Skin epidermis (tissue), 12 donors: ENCODE measurements around the gene RORC.

Experiments used
- H3K27ac ChIP-seq, 21 experiments: fragments of 200-600 bp; sonication (generic) in 11 of 21; one replicate each; pipeline ENCODE4 v1.5.0; 2020; ENCODE audit warnings: mild to moderate bottlenecking in 3 of 21, inconsistent platforms in 2 of 21, moderate library complexity in 2 of 21
- H3K4me3 ChIP-seq, 7 experiments: fragments of 200-600 bp; sonication (generic) in 2 of 7; one replicate each; pipeline ENCODE4 v1.5.0; 2020; ENCODE audit warnings: inconsistent platforms in 2 of 7, mild to moderate bottlenecking in 2 of 7, moderate library complexity in 1 of 7

RORC gene

GRCh38 chr1:151831256-151831591 is 378 bp downstream of the RORC start:
- H3K4me3 ChIP-seq, result peak overlapping the region in 5 of 7 experiments; percentile 1 to 48 (median 5)
- peak overlapping the region in 17 of 21 experiments; percentile 7 to 86 (median 76) for H3K27ac ChIP-seq

DNA sequence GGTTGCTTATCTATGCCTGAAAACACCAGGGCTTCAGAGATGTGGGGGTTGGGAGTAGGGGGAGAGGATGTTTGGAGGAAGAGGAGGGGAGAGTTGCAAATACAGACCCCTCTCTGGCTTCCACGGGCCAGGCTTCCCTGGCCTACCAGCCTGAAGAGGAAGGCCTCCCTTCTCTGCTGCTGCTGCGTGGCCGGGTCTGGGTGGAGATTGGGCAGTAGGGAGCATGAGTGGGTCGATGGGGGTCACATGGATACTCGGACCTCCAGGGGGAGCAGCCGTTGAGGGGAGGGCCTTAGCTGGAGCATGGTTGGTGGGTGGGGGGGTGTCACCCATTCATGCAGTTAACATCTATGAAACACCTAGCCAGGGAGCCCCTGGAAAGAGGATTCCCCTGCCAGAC is 1.5 kb downstream of the RORC start:
- Histone ChIP-seq H3K27ac (peak overlapping the region in 12 of 21 experiments; percentile 33 to 82 (median 74)), H3K4me3 (no peak overlapping the region)

- Histone ChIP-seq H3K4me3 (no peak overlapping the region), H3K27ac (peak overlapping the region in 14 of 21 experiments; percentile 0 to 82 (median 58))
Observed at GRCh38 chr1:151829352-151830046, 2.1 kb downstream of the RORC start.

- H3K4me3 ChIP-seq, result no peak overlapping the region
- peak overlapping the region in 13 of 21 experiments; percentile 0 to 82 (median 55) for H3K27ac ChIP-seq
Observed at GRCh38 chr1:151828921-151829320, 2.7 kb downstream of the RORC start.

- Histone ChIP-seq H3K4me3 (no peak overlapping the region), H3K27ac (peak overlapping the region in 12 of 21 experiments; percentile 7 to 82 (median 44))
Observed at GRCh38 chr1:151827853-151828252, 3.7 kb downstream of the RORC start.

- peak overlapping the region in 6 of 21 experiments; percentile 3 to 81 (median 32) for H3K27ac ChIP-seq
- H3K4me3 ChIP-seq, result peak overlapping the region in 1 of 7 experiments; percentile 23
Observed at GRCh38 chr1:151825751-151826660, 5.6 kb downstream of the RORC start.

DNA sequence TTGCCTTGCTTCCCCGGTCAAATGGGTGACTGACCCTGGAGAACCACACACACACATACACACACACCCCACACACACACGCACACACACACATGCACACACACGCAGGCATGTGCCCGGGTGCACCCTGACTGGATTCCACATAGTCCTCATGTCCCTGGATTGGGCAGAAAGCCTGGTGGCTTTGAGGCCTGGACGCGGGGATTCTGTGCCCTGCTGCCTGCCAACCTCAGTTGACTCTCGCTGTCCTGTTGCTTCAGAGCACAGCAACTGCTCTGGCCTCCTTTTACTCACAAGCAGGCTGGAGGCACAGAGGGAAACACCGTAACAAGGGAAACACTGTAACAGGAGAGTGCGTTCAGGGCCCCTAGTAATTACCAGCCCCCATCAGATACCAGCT is 6.4 kb downstream of the RORC start:
- Histone ChIP-seq H3K27ac (peak overlapping the region in 6 of 21 experiments; percentile 3 to 81 (median 32)), H3K4me3 (peak overlapping the region in 1 of 7 experiments; percentile 23)

DNA sequence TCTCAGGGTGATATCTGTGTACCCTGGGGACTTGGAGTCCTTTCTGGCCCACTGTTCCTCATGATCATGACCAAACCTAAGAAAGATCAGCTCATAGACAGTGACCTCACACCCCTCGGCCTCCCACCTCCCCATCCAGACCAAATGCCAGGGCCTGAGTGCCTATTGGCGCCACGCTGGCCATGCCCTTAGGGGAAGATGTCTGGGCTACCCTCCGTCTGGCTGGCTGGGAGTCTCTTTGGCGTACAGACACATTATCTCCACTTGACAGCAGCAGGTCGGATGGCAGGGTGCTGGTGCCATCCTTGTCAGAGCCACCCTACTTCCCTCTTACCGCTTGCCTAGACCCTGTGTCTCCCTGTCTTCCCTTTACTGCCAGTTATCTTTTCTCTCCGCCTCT is 8.4 kb downstream of the RORC start:
- peak overlapping the region in 3 of 21 experiments; percentile 12 to 81 (median 58) for H3K27ac ChIP-seq
- no peak overlapping the region for H3K4me3 ChIP-seq

DNA sequence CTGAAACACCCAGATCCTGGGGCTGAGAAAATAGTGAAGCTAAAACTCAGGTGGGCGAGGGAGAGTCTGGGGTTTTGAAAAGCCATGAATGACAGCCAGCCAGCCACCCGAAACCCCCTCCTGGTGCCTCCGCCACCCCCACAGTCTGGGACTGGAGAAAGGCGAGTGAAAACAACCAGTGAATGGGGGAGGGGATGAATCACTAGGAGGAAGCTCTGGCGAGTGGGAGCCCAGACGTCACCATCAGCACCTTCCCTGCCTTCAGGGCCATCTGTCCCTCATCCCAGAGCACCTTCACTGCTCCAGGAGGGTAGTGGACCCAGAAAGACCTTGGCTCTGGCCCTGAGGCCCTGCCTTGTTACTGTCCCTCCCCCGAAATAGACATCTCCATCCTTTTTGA is 9.2 kb downstream of the RORC start:
- Histone ChIP-seq H3K27ac (peak overlapping the region in 3 of 21 experiments; percentile 12 to 81 (median 58)), H3K4me3 (no peak overlapping the region)

DNA sequence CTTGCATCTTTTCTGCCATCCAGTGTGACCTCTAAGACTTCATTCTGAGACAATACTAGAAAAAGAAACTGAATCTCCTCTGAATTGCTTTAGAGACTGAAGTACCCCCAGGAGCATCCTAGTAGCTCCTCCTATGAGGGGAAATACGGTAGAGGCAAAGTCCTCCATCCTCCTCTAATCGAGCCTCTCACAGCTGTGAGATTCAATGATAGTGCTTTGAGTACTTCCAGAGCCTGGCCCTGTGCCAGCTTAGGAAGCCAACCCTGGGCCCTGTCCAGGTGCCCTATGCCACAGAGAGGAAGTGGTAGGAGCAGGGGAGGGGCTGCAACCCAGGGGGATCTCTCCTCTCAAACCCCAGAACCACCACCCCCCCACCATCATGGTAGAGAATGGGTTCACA is 10.7 kb downstream of the RORC start:
- Histone ChIP-seq H3K4me3 (no peak overlapping the region), H3K27ac (peak overlapping the region in 4 of 21 experiments; percentile 17 to 58 (median 41))

DNA sequence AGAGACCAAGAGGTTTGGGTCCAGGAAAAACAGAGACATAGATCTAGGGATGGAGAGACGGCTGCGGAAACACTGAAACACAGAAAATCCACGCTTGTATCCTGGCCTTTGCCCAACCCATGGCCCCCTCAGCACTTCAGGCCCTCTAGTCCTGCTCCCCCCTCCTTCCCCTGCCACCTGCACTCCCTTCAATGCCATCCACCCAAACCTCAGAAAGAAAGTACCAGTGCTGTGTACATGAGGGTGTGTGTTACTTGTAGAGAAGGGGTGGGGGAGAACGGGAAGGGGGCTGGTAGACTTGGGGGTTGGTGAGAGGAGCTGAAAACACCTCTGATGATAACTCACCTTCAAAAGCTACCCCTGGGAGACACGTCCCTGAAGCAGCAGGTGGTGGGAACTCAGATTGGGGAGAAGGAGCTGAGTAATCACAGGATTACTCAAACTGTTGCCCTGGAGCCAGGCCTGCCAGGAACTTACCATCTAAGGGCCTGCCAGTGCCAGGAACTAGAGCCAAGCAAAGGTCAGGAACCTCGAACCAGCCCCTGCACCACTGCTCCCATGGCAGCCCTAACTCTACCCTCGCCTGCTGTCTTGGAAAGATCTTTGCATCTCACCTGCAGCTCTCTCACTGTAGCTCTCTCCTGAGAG is 11.5 kb downstream of the RORC start:
- Histone ChIP-seq H3K4me3 (no peak overlapping the region), H3K27ac (peak overlapping the region in 4 of 21 experiments; percentile 17 to 58 (median 41))

- H3K4me3 ChIP-seq, result no peak overlapping the region
- H3K27ac ChIP-seq, result peak overlapping the region in 1 of 21 experiments; percentile 62
Observed at GRCh38 chr1:151819227-151819835, 12.3 kb downstream of the RORC start.

- H3K27ac ChIP-seq, result peak overlapping the region in 4 of 21 experiments; percentile 19 to 52 (median 34)
- no peak overlapping the region for H3K4me3 ChIP-seq
Observed at GRCh38 chr1:151817353-151817730, 14.3 kb downstream of the RORC start.

DNA sequence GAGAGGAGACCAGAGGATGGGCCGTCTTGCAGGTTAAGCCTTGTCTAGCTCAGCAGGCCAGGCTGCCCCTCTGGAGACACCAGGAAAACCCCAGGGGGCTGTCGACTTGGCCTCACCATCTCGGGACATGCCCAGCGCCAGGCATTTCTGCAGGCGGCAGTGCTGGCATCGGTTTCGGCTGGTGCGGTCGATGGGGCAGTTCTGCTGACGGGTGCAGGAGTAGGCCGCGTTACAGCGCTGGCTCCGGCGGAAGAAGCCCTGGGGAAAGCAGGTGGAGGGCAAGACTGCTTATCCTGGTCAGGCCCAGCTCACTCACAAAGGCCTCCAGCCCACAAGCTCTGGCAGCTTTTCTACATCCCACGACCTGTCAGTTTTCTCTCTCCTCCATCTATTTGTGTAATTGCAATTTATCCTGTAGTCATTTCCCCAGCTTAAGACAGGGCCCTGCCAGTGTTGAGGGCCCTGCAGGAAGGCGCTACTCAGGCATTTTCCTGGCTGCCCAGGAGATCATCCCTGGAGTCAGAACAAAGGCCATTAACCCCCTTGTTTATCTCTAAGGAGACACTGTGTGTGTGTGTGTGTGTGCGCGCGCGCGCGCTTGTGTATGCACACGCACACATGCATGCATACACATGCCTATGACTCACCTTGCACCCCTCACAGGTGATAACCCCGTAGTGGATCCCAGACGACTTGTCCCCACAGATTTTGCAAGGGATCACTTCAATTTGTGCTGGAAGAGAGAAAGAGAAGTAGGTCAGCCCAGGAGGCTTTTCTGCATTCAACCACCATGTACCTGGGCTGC is 14.9 kb downstream of the RORC start:
- Histone ChIP-seq H3K27ac (peak overlapping the region in 5 of 21 experiments; percentile 4 to 73 (median 39)), H3K4me3 (no peak overlapping the region)

- Histone ChIP-seq H3K4me3 (no peak overlapping the region), H3K27ac (peak overlapping the region in 6 of 21 experiments; percentile 4 to 73 (median 26))
Observed at GRCh38 chr1:151815716-151816327, 15.8 kb downstream of the RORC start.

DNA sequence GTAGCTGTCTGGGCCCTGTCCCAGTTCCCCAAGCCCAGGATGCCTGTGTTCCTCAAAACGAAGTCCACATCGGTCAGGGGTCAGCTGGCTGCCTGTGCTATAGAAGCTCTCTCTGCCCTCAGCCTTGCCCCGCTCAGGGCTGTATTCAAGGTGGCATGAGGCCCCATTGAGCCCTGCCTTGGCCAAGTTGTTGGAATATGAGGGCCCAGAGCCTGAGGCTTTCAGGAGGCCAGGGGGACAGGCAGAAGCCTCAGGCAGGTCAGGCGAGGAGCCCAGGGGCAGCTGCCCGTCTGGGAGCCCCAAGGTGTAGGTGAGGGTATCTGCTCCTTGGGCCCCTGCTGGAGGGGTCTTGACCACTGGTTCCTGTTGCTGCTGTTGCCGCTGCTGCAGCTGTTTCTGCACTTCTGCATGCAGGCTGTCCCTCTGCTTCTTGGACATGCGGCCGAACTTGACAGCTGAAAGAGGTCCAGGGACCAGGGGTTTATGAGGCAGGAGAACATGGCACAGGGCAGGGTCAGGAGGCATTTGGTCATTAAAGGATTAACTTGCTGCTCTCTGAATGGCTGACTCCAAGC is 16.5 kb downstream of the RORC start:
- Histone ChIP-seq H3K27ac (peak overlapping the region in 5 of 21 experiments; percentile 4 to 73 (median 42)), H3K4me3 (no peak overlapping the region)

DNA sequence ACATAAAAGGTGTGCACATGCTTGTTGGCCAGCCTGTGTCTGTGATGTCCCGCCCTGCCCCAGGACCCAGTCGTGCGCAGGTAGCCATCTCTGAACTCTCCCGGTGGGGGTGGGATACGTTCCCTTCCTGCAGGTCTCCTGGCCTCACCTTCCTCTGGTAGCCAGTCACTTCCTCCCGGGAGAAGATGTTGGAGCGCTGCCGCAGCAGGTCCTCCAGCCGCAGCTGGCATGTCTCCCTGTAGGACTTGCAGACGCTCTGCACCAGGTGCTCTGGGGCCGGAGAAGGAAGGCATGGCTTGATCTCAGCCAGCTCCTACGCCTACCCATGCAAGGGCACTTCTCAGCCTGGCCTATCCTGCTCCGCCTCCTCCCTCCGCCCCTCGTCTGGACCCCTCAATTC is 17.2 kb downstream of the RORC start:
- Histone ChIP-seq H3K4me3 (no peak overlapping the region), H3K27ac (peak overlapping the region in 1 of 21 experiments; percentile 53)
